Loucy (cell line): ENCODE results near the gene CYB5R3.

Experiments used
- EZH2phosphoT487 ChIP-seq: fragments of 200-600 bp; IDR thresholded peaks from 2 replicates; pipeline ENCODE4 v1.6.1; 2018; ENCODE audit warnings: antibody characterized with exemption, mild to moderate bottlenecking, moderate library complexity, borderline replicate concordance
- TF ChIP-seq, protein P1 (sequence below): fragments of 200-600 bp; sonication (generic); conservative IDR thresholded peaks from 2 replicates; pipeline ENCODE4 v1.5.1; 2014; ENCODE audit warnings: mild to moderate bottlenecking, antibody characterized with exemption, low read length

DNA sequence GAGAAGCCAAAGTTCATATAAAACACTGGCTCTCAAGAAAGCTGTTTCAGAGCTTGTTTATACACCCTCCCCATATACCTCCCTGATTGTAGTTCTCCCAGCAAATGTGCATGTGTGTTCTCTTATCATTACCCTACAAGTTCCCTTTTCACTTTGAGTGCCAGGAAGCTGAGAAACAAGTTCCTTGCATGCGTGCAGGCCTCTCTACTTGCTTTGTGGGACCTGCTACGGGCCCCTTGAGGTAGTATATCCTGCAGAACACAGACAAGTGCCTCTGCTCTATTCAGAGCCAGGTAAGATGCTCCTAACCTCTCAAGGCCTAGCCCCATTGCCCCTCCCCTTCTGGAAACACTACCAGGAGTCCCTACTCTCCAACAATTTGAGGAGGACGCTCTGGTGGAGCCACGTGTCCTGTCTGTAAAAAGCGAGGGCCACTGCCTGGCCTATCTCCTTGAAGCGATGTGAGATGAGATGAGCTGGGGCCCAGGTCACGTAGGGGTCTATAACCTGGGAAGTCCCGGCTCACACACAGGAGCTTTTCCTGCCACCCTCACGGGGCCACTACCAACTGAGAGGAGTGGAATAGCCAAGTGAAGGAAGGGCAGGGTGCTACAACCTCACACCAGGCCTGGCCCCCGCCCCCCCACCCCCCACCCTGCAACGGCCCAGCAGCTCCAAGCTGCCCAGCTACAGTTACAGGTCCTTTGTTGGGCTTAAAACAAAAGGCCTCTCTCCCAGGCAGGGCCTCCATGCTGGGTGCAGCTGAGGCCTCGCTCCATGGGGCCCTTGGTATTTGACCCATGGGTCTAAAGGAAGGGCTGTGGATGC, 6.2 kb downstream of the CYB5R3 start:
- TF ChIP-seq, protein P1, sequence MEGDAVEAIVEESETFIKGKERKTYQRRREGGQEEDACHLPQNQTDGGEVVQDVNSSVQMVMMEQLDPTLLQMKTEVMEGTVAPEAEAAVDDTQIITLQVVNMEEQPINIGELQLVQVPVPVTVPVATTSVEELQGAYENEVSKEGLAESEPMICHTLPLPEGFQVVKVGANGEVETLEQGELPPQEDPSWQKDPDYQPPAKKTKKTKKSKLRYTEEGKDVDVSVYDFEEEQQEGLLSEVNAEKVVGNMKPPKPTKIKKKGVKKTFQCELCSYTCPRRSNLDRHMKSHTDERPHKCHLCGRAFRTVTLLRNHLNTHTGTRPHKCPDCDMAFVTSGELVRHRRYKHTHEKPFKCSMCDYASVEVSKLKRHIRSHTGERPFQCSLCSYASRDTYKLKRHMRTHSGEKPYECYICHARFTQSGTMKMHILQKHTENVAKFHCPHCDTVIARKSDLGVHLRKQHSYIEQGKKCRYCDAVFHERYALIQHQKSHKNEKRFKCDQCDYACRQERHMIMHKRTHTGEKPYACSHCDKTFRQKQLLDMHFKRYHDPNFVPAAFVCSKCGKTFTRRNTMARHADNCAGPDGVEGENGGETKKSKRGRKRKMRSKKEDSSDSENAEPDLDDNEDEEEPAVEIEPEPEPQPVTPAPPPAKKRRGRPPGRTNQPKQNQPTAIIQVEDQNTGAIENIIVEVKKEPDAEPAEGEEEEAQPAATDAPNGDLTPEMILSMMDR: no peak
- TF ChIP-seq EZH2phosphoT487: no peak
